ENCODE results near the gene B3GALT5. TPM values are rescaled to one million over a fixed set of nuclear protein-coding genes. Genes with fewer than 3 reads are reported as not detected.

B3GALT5 gene, protein sequence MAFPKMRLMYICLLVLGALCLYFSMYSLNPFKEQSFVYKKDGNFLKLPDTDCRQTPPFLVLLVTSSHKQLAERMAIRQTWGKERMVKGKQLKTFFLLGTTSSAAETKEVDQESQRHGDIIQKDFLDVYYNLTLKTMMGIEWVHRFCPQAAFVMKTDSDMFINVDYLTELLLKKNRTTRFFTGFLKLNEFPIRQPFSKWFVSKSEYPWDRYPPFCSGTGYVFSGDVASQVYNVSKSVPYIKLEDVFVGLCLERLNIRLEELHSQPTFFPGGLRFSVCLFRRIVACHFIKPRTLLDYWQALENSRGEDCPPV
- 0.37 and 0.89 TPM in 2 replicates for total RNA-seq

DNA sequence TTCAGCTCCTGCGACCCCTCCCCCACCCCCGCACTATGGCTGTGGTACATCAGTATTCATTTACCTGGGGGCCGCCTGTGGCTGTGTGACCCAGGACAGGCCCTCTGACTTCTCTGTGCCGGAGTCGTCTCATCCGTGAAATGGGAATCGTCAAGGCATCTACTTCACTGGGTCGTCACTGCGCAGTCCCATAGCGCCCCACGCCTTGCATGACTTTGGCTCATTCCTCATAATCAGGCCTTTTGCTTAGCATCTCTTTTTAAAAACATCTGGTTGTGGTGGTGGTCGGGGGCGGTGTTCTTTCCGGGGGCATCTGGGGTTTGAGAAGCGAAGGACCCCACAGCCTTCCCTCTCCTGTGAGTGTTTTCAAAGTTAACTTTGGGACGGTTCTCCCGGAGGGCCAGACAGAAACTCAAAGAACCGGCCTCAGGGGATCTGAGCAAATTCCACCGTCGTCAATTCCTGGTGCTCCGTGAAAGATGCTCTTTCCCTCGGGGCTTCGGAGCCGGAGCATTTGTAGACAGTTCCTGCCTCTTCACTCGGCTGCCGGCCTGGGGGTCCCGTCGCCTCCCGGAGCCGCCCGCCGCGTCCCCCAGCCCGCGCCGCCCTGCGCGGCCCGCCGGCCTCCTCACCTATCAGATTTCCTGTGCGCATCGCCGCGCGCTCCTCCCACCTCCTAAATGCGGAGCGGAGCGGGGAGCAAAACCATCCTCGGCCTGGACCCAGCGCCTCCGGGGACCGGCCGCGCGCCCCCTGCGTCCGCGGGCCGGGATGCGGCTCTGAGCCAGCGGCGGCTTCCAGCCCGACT, at the start of gene B3GALT5:
Gene B3GALT5 (plus strand): TSS at position 708 of the 808 bp plus-strand sequence. CDS start 47,620 bp downstream, outside the sequence.

Other genes starting within 250 kb of the B3GALT5 start
- gene LCA5L, start 167.2 kb upstream of the B3GALT5 start, total RNA-seq: 3.0 and 4.8 TPM in 2 replicates
- gene SH3BGR, start 161.0 kb upstream of the B3GALT5 start, total RNA-seq: 3.0 and 3.7 TPM in 2 replicates
- 0.59 TPM in 1 of 2 replicates, not detected in the other for gene IGSF5, start 132.2 kb downstream of the B3GALT5 start, total RNA-seq